Measurements from ENCODE around the gene TSPEAR. TPM values are rescaled to one million over a fixed set of nuclear protein-coding genes. Genes with fewer than 3 reads are reported as not detected.

Gene TSPEAR
- total RNA-seq, 4 donors from 2014 or later: 0.21 to 1.3 (median 0.69) TPM

- intact Hi-C loops (cut with DNase I): no loop called here
- H3K4me3 ChIP-seq (replicated peaks in 1 of 3): no peak overlapping the region
- TF ChIP-seq CTCF (IDR thresholded peaks at IDR 0.05) (no peak), POLR2A (IDR thresholded peaks at IDR 0.05) (no peak)
- peaks cover 27 to 32% of the 10 kb centered on the region in 2 donors for H3K4me1 ChIP-seq
- no peak overlapping the region for H3K27ac ChIP-seq
- H3K27me3 ChIP-seq: no peaks in the 10 kb centered on the region
- DNase-seq: no peak
- H3K36me3 ChIP-seq: no peaks in the 10 kb centered on the region
- 83 to 94% methylated on average over 11 to 13 of the region's 23 CpGs for WGBS, 2 donors
- no peaks in the 10 kb centered on the region for H3K9me3 ChIP-seq
Observed at GRCh38 chr21:44499631-44500030, 211.7 kb downstream of the TSPEAR start.

DNA sequence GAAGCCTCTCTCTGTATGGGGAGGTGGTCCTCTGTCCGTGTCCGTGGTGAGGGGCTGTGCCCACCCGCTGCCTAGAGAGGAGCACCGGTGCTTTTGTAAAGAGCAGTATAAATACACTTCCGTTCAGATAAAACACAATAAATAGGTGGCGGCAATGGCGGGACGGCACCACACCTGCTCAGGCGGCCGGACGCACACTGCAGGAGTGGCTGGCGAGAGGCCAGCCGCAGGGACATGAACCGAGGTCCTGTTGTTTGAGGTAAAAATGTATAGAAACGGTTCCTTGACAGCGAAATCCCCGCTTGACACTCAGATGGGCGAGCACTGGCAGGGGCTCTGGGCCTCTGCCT, 212.2 kb downstream of the TSPEAR start:
- no peak for DNase-seq
- peaks cover 27 to 32% of the 10 kb centered on the region in 2 donors for H3K4me1 ChIP-seq
- TF ChIP-seq POLR2A (IDR thresholded peaks at IDR 0.05) (no peak), CTCF (IDR thresholded peaks at IDR 0.05) (no peak)
- intact Hi-C loops (cut with DNase I): no loop called here
- no peak overlapping the region for H3K4me3 ChIP-seq (replicated peaks in 1 of 3)
- no peaks in the 10 kb centered on the region for H3K9me3 ChIP-seq
- H3K36me3 ChIP-seq: no peaks in the 10 kb centered on the region
- H3K27ac ChIP-seq: no peak overlapping the region
- 76 to 89% methylated on average over 18 of the region's 18 CpGs for WGBS, 2 donors
- H3K27me3 ChIP-seq: no peaks in the 10 kb centered on the region

GRCh38 chr21:44498280-44499210, 212.8 kb downstream of the TSPEAR start:
- intact Hi-C loops (cut with DNase I): no loop called here
- Histone ChIP-seq H3K27ac (peak overlapping the region; percentile 87 to 98 (median 95)), H3K36me3 (no peaks in the 10 kb centered on the region), H3K27me3 (no peaks in the 10 kb centered on the region), H3K4me1 (peaks cover 27 to 32% of the 10 kb centered on the region in 2 donors), H3K4me3 (replicated peaks in 1 of 3) (no peak overlapping the region), H3K9me3 (no peaks in the 10 kb centered on the region)
- TF ChIP-seq POLR2A (IDR thresholded peaks at IDR 0.05): no peak
- TF ChIP-seq CTCF (IDR thresholded peaks at IDR 0.05): no peak
- no peak for DNase-seq
- WGBS, 2 donors: 72 to 78% methylated on average over 24 to 26 of the region's 27 CpGs

GRCh38 chr21:44497703-44498126, 213.7 kb downstream of the TSPEAR start:
- Histone ChIP-seq H3K9me3 (no peaks in the 10 kb centered on the region), H3K4me1 (peaks cover 27 to 32% of the 10 kb centered on the region in 2 donors), H3K4me3 (replicated peaks in 1 of 3) (no peak overlapping the region), H3K27me3 (no peaks in the 10 kb centered on the region), H3K36me3 (no peaks in the 10 kb centered on the region), H3K27ac (peak overlapping the region; percentile 87 to 98 (median 95))
- 36 to 37% methylated on average over 6 of the region's 6 CpGs for WGBS, 2 donors
- TF ChIP-seq CTCF (IDR thresholded peaks at IDR 0.05) (no peak), POLR2A (IDR thresholded peaks at IDR 0.05) (no peak)
- peak; percentile 57 to 58 for DNase-seq
- intact Hi-C loops (cut with DNase I): no loop called here

All from thyroid gland (tissue), 4 donors.